ENCODE results near the gene TANGO2. TPM values are rescaled to one million over a fixed set of nuclear protein-coding genes. Genes with fewer than 3 reads are reported as not detected.
A peak's percentile ranks its signal among the peaks of the same experiment; 100 is the strongest.

Gene TANGO2
- polyA plus RNA-seq (12.7 and 15.4 TPM in 2 replicates), polyA minus RNA-seq (14.0 and 14.1 TPM in 2 replicates)

GRCh38 chr22:20020533-20021195, at the start of gene TANGO2:
TSS of gene TANGO2 (plus strand) at chr22:20021110. CDS start at chr22:20036799, 15,689 bp downstream.
- Histone ChIP-seq H3K9me2 (ENCODE audit: insufficient read depth, low read length) (no peaks in the 10 kb centered on the region), H3K36me3 (ENCODE audit: insufficient read depth, low read length) (no peaks in the 10 kb centered on the region), H4K20me1 (ENCODE audit: insufficient read depth) (no peaks in the 10 kb centered on the region), H2AFZ (ENCODE audit: low read depth, low read length) (peak within 1 kb of the TSS; percentile 24), H3K27me3 (ENCODE audit: insufficient read depth, low read depth, low read length) (peaks cover 21% of the 10 kb centered on the region), H3K79me2 (replicated peaks; ENCODE audit: insufficient read depth, low read length) (no peaks in the 10 kb centered on the region), H3K9me3 (ENCODE audit: low read length) (no peaks in the 10 kb centered on the region), H3K4me3 (ENCODE audit: low read length) (peak within 1 kb of the TSS; percentile 83), H3F3A (ENCODE audit: insufficient read depth, low read length, poor library complexity, severe bottlenecking) (no peaks in the 10 kb centered on the region), H3K27ac (ENCODE audit: low read length) (peak within 1 kb of the TSS; percentile 2), H3K4me2 (ENCODE audit: low read length) (peak within 1 kb of the TSS; percentile 86), H3K9ac (ENCODE audit: low read length) (peak within 1 kb of the TSS; percentile 71)
- TF ChIP-seq MXI1 (conservative IDR thresholded peaks at IDR 0.05; ENCODE audit: poor library complexity, severe bottlenecking) (peak; percentile 65), CTCF (IDR thresholded peaks at IDR 0.05; ENCODE audit: poor library complexity, severe bottlenecking) (no peak), TAF1 (IDR thresholded peaks at IDR 0.05; ENCODE audit: low read depth) (no peak), SMC3 (conservative IDR thresholded peaks at IDR 0.05; ENCODE audit: poor library complexity) (no peak), EP300 (conservative IDR thresholded peaks at IDR 0.05; ENCODE audit: poor library complexity, severe bottlenecking) (no peak), EZH2 (IDR thresholded peaks at IDR 0.05; ENCODE audit: borderline replicate concordance, insufficient read depth, low read length, poor library complexity, severe bottlenecking) (no peak), RAD21 (conservative IDR thresholded peaks at IDR 0.05) (peak; percentile 23), REST (IDR thresholded peaks at IDR 0.05; ENCODE audit: borderline replicate concordance) (peak; percentile 20), POLR2AphosphoS5 (IDR thresholded peaks at IDR 0.05) (peak; percentile 77)

GRCh38 chr22:19971276-19972124, 49.4 kb upstream of the TANGO2 start:
- Histone ChIP-seq H3K27ac (ENCODE audit: low read length) (no peak overlapping the region), H3K9ac (ENCODE audit: low read length) (no peak overlapping the region)

More at GRCh38 chr22:19971276-19972124, 49.4 kb upstream of the TANGO2 start:
- H2AFZ ChIP-seq (ENCODE audit: low read depth, low read length), result no peak overlapping the region
- H3K9me2 ChIP-seq (ENCODE audit: insufficient read depth, low read length), result no peaks in the 10 kb centered on the region
- H3K4me2 ChIP-seq (ENCODE audit: low read length), result no peak overlapping the region
- no peaks in the 10 kb centered on the region for H3K9me3 ChIP-seq (ENCODE audit: low read length)
- no peaks in the 10 kb centered on the region for H3K27me3 ChIP-seq (ENCODE audit: insufficient read depth, low read depth, low read length)
- no peak overlapping the region for H3K4me3 ChIP-seq (ENCODE audit: low read length)
- H4K20me1 ChIP-seq (ENCODE audit: insufficient read depth), result no peaks in the 10 kb centered on the region
- H3K79me2 ChIP-seq (replicated peaks; ENCODE audit: insufficient read depth, low read length), result no peaks in the 10 kb centered on the region
- TF ChIP-seq CTCF (IDR thresholded peaks at IDR 0.05; ENCODE audit: poor library complexity, severe bottlenecking) (no peak), RAD21 (conservative IDR thresholded peaks at IDR 0.05) (no peak), TAF1 (IDR thresholded peaks at IDR 0.05; ENCODE audit: low read depth) (no peak), POLR2AphosphoS5 (IDR thresholded peaks at IDR 0.05) (no peak), EP300 (conservative IDR thresholded peaks at IDR 0.05; ENCODE audit: poor library complexity, severe bottlenecking) (no peak), REST (IDR thresholded peaks at IDR 0.05; ENCODE audit: borderline replicate concordance) (no peak), SMC3 (conservative IDR thresholded peaks at IDR 0.05; ENCODE audit: poor library complexity) (no peak), EZH2 (IDR thresholded peaks at IDR 0.05; ENCODE audit: borderline replicate concordance, insufficient read depth, low read length, poor library complexity, severe bottlenecking) (no peak), MXI1 (conservative IDR thresholded peaks at IDR 0.05; ENCODE audit: poor library complexity, severe bottlenecking) (no peak)
- H3K36me3 ChIP-seq (ENCODE audit: insufficient read depth, low read length), result peaks cover 16% of the 10 kb centered on the region
- no peaks in the 10 kb centered on the region for H3F3A ChIP-seq (ENCODE audit: insufficient read depth, low read length, poor library complexity, severe bottlenecking)

Measured in neural cell (in vitro differentiated cells).